ENCODE results near the gene MGAT4A. TPM values are rescaled to one million over a fixed set of nuclear protein-coding genes. Genes with fewer than 3 reads are reported as not detected.

The MGAT4A gene
- polyA plus RNA-seq (ENCODE audit: insufficient read length in 4 of 4): 10 to 100 TPM; 30.0 to 35.1 (median 33.0) TPM

DNA sequence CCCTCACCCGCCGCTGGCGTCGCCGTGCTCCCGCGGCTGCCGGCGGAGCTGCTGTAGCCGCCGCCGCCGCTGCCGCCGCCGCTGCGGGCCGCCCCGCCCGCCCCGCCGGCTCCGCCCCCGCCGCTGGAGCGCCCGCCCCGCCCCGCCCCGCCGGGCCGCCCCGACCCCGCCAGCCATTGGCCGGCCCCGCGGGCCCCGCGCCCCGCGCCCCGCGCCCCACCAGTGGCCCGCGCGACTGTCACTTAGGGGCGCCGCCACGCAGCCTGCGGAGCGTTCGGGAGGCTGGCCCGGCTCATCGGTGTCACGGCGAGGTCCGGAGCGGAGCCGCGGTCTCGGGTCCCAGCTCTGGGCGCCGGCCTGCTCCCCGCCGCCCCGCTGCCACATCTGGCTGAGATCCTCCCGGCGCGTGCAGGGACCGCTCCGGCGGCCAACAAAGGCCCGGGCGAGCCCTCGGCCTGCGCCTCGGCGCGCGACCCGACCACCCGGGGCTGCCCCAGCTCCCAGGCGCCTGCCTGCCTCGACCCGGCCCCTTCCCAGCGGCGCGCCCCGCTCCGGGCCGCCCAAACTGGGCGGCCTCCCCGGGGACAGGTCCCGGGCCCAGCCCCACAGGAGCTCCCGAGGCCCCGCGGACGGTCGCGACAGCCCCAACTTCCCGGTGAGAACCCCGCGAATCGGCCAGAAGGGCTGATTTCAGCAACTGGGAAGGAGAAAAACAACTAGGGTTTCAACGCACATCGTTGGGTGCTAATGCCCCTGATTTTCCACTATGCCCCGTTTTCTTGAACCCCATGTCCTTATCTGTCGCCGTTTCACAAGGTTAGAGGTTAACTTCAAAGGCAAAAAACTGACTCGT, at the start of gene MGAT4A:
Gene MGAT4A, minus strand, starts transcription at position 92 of the 853 bp plus-strand sequence. CDS start 4,800 bp downstream, outside the sequence.
- peak in 2 of 4 donors; percentile 36 to 39 for DNase-seq (ENCODE audit: low read depth in 4 of 4, low spot score in 3 of 4)

DNA sequence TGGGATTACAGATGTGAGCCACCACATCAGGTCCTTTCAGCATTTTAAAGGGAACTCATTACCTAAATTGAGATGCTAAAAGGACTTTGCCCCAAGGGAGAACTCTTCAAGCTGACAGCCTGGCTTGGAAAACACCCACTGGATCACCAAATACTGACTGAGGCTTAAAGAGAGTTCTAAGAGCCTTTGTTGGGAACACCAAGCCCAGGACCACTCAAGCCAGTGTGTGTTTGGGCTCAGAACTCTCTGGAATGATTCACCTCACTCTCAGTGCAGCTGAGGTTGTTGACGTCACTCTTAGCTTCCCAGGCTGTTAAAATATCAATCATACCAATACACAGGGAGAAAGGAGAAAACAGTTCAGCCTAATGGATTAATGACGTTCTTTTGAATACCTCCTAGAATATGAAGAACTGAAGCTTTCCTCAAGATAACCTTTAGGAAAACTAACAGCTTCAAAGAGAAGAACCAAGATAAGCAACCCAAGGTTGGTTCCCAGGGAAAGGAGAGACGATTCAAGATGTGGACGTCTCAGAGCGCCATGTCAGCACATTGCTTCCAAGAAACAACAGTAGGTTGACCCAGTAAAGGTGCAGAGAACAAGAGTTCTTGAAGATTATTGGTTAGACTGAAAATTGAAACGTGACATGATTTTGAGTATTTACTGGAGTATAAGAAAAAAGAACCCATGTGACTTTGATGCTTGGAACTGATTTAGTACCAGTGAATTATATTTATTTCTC, 48.0 kb upstream of the MGAT4A start:
- no peak for DNase-seq (ENCODE audit: low read depth in 4 of 4, low spot score in 3 of 4)

- no peak for DNase-seq (ENCODE audit: low read depth in 4 of 4, low spot score in 3 of 4)
Observed at GRCh38 chr2:98778151-98778550, 47.2 kb upstream of the MGAT4A start.

DNA sequence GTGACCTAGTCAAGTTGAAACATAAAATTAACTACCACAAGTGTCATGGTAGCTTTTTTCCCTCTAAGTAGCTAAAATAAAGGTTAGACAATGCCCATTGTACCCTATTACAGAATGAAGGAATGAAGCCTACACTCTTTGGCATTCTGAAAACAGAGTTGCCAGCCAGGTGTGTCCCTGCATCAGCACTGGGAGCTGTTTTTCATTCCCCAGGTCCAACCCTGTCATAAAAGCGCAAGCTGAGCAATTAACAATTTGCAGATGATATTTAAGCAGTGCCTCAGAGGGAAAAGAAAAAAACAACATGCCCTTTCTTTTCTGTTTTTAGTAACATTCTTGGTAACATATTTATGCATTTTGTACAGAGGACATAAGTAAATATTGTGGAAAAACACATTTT, 46.8 kb upstream of the MGAT4A start:
- no peak for DNase-seq (ENCODE audit: low read depth in 4 of 4, low spot score in 3 of 4)

GRCh38 chr2:98777076-98777475, 46.1 kb upstream of the MGAT4A start:
- DNase-seq (ENCODE audit: low read depth in 4 of 4, low spot score in 3 of 4): no peak

GRCh38 chr2:98776136-98776535, 45.2 kb upstream of the MGAT4A start:
- no peak for DNase-seq (ENCODE audit: low read depth in 4 of 4, low spot score in 3 of 4)

DNA sequence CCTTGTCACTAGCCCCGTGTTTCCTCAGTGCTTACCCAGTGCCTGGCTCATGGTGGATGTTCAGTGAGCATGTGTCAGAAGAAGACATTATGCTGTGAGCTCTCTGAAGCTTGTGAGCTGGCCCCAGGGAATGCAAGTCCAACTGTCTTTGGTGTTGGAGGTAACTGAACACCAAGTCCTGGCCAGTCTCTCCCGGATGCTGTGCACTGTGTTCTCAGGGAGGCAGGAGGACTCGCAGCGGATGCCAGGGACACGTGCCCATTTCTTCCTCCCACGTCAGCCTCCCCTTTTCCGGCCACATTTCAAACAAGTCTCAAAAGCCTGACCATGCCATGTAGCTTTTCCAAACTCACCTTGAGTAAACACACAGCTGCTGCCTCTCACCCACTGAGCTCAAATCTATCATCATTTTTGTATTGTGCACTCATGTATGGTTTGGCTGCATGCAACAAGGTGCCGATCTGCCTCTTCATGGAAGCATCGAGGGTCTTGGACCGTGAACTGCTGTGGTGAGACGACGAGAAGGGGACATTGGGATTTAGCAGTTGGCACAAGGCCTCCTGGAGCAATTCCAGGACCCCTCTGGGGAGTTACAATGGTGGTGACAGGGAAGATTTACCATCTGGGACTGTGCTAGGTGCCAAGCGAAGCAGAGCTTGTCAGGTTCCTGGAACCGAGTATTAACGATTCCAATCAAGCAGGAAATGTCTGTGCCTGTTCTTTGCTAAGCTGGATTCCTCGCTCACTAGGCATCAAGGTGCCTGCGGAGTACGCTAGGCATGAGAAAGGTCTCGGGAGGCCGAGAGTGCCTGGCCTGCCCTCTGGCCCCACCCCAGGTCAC, 44.4 kb upstream of the MGAT4A start:
- DNase-seq (ENCODE audit: low read depth in 4 of 4, low spot score in 3 of 4): peak in 1 of 4 donors; percentile 15

- DNase-seq (ENCODE audit: low read depth in 4 of 4, low spot score in 3 of 4): no peak
Observed at GRCh38 chr2:98773907-98774306, 43.0 kb upstream of the MGAT4A start.

DNA sequence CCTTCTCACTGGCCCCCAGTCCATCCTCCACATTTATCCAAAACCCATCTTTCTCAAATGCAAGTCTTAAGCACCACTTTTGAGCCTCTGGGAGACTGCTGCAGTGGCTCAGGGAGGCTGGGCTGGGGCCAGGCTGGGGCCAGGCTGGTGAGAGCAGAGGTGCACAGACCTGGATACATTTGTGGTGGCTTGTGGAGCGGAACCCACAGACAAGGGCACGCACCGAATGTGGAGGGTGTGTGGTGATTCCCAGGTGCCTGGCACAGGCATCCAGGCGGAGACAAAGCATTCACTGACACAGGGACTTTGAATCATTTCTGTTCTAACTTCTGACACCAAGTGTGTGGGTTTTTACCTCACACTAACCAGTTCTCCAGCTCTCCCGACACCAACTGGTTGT, 42.2 kb upstream of the MGAT4A start:
- no peak for DNase-seq (ENCODE audit: low read depth in 4 of 4, low spot score in 3 of 4)

GRCh38 chr2:98772536-98772935, 41.6 kb upstream of the MGAT4A start:
- no peak for DNase-seq (ENCODE audit: low read depth in 4 of 4, low spot score in 3 of 4)

GRCh38 chr2:98771721-98772524, 41.0 kb upstream of the MGAT4A start:
- DNase-seq (ENCODE audit: low read depth in 4 of 4, low spot score in 3 of 4): no peak

- DNase-seq (ENCODE audit: low read depth in 4 of 4, low spot score in 3 of 4): no peak
Observed at GRCh38 chr2:98771264-98771663, 40.3 kb upstream of the MGAT4A start.

DNA sequence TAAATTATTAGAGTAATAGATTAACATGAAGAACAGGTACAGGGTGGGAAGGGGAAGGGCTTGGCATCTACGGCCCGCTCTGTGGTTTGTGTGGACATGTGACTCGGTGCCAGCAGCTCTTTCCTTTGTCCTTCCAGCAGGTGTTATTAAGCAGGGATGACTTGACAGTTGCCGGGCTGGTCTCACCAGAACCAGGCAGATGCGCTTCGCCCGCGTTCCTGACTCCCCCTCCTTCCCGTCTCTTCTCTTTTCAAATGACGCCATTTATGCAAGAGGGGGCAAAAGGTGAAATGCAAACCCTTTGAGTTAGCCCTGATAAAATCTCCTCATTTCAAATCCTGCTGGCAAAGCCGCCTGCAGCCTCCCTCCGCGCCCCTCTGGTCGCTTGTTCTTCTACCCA, 38.9 kb upstream of the MGAT4A start:
- DNase-seq (ENCODE audit: low read depth in 4 of 4, low spot score in 3 of 4): no peak

GRCh38 chr2:98769114-98769476, 38.2 kb upstream of the MGAT4A start:
- DNase-seq (ENCODE audit: low read depth in 4 of 4, low spot score in 3 of 4): no peak

- DNase-seq (ENCODE audit: low read depth in 4 of 4, low spot score in 3 of 4): no peak
Observed at GRCh38 chr2:98768384-98769113, 37.6 kb upstream of the MGAT4A start.

DNA sequence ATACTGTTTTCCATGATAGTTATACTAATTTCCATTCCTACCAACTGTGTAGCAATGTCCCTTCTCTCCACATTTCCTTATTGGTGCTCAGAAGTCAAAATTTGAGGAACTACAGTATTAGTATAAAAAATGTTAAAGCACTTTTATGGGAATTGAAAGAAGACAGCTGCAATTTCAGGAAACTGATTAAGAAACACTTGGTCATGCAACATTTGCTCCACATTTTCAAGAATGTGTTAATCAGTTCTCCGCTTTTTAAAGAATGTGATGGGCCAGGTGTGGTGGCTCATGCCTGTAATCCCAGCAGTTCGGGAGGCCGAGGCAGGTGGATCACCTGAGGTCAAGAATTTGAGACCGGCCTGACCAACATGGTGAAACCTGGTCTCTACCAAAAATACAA, 33.6 kb upstream of the MGAT4A start:
- no peak for DNase-seq (ENCODE audit: low read depth in 4 of 4, low spot score in 3 of 4)

DNA sequence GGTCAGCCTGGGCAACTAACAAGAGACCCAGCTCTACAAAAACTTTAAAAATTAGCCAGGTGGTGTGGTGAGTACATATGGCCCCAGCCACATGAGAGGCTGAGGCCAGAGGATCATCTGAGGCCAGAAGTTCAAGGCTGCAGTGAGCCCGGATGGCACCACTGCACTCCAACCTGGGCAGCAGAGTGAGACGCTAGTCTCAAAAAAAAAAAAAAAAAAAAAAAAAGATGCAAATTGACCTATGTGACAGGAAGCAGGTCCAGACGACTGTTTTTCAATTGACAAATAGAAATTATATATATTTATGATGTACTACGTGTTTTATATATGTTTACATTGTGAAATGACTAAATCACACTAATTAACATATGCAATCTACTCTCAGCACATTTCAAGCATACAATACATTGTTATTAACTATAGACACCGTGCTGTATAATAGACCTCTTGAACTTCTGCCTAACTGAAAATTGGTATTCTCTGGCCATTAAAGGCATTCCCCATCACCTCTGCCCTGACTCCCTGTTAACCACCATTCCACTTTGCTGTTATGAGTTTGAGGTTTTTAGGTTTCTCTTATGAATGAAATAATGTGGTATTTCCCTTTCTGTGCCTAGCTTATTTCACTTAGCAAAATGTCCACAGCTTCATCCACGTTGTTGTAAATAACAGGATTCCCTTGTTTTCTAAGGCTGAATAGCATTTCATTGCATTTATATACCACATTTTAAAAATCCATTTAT, 32.4 kb upstream of the MGAT4A start:
- DNase-seq (ENCODE audit: low read depth in 4 of 4, low spot score in 3 of 4): no peak

GRCh38 chr2:98761909-98762308, 31.0 kb upstream of the MGAT4A start:
- no peak for DNase-seq (ENCODE audit: low read depth in 4 of 4, low spot score in 3 of 4)

GRCh38 chr2:98761267-98761781, 30.4 kb upstream of the MGAT4A start:
- no peak for DNase-seq (ENCODE audit: low read depth in 4 of 4, low spot score in 3 of 4)
